Heart right ventricle (tissue), 16 donors: ENCODE results near the gene ASB5. TPM values are rescaled to one million over a fixed set of nuclear protein-coding genes. Genes with fewer than 3 reads are reported as not detected.

Experiments used
- ATAC-seq, 8 donors: fragments of 200-7000 bp; cut with Tn5 transposase; one replicate each; pipeline ENCODE4 v1.9.1; 2020; ENCODE audit warnings: mild to moderate bottlenecking in 8 of 8, moderate library complexity in 8 of 8, moderate number of reproducible peaks in 1 of 8
- DNase-seq, 2 donors: peaks; one replicate each; pipeline ENCODE4 v3.0.0-alpha.2; 2020
- H3K27ac ChIP-seq, 10 donors: fragments of 200-600 bp; sonication (generic) in 2 of 10; one replicate each; pipeline versions ENCODE4 v1.5.0 to v1.8.0; 2020 to 2022; ENCODE audit warnings: mild to moderate bottlenecking in 3 of 10
- H3K27me3 ChIP-seq, 7 donors: fragments of 200-600 bp; one replicate each; pipeline ENCODE4 v1.8.0; 2021 to 2022; ENCODE audit warnings: mild to moderate bottlenecking in 2 of 7
- H3K36me3 ChIP-seq, 9 donors: fragments of 200-600 bp; sonication (generic) in 1 of 9; one replicate each; pipeline versions ENCODE4 v1.5.0 to v1.8.0; 2020 to 2022; ENCODE audit warnings: mild to moderate bottlenecking in 2 of 9
- H3K4me1 ChIP-seq, 9 donors: fragments of 200-600 bp; sonication (generic) in 1 of 9; one replicate each; pipeline versions ENCODE4 v1.5.0 to v1.8.0; 2020 to 2022; ENCODE audit warnings: mild to moderate bottlenecking in 4 of 9
- H3K4me3 ChIP-seq, 10 donors: fragments of 200-600 bp; sonication (generic) in 2 of 10; one replicate each; pipeline versions ENCODE4 v1.5.0 to v1.8.0; 2020 to 2022; ENCODE audit warnings: mild to moderate bottlenecking in 7 of 10, moderate library complexity in 2 of 10
- H3K9me3 ChIP-seq, 11 donors: fragments of 200-600 bp in 10 of 11; sonication (generic) in 2 of 11; one replicate each; pipeline versions ENCODE4 v1.5.0 to v1.8.0; 2013 to 2022; ENCODE audit warnings: mild to moderate bottlenecking in 2 of 11, control low read depth in 1 of 11, moderate library complexity in 1 of 11
- WGBS, 2 donors: extraction: QIAGEN DNeasy Blood & Tissue Kit; methylation state at CpG; one replicate each; pipeline ENCODE4 v1.1.7; 2013; ENCODE audit warnings: inconsistent platforms in 1 of 2; 5-methylcytosine and 5-hydroxymethylcytosine counted together
- intact Hi-C, 10 donors: fragments of 100-400 bp; cut with DNase I; formaldehyde crosslinking; loops; one replicate each; pipeline versions ENCODE4 v1.11.1 to v1.14.2; 2022
- polyA plus RNA-seq, 2 donors: library from polyadenylated mRNA; stranded (reverse); fragments of 200-250 nt; gene quantifications; one replicate each; pipeline ENCODE4 v1.2.3, GENCODE V29; 2013
- total RNA-seq, 10 donors: library from RNA; stranded (reverse); fragmentation: NEBNext Ultra II Directional in 3 of 10; extraction: Animal tissue kit (Norgen Biotek cat#: 25700) in 3 of 10; gene quantifications; one replicate each; pipeline versions ENCODE4 v1.2.1 to v1.2.4, GENCODE V29; 2021 to 2023
- TF ChIP-seq, protein P1 (sequence below), 9 donors: fragments of 200-600 bp; sonication (generic) in 2 of 9; IDR thresholded peaks; one replicate each; pipeline versions ENCODE4 v1.5.0 to v1.8.0; 2021 to 2022; ENCODE audit warnings: antibody characterized with exemption in 9 of 9, mild to moderate bottlenecking in 5 of 9, moderate library complexity in 1 of 9
- donor health status: Arrhythmogenic right ventricular cardiomyopathy.
- donor health status: ischemic (EF 13 %, LVEDD 7.1; RV severe dilation, severe dysfunction).
- donor health status: healthy with polysubstance abuse.
- donor health status: DM: no; HTN: yes; CAD: no.
- donor health status: DM: no; HTN: no; CAD: no.
- donor health status: ischemic (EF 25% LVEDD 6.9; RV normal size, moderate dysfunction).
- donor health status: ischemic (EF 25% LVEDD 5.7; RV mildly dilated, moderate dysfunction).
- donor health status: healthy.
- donor health status: DM: yes; HTN: yes; CAD: no.
- donor health status: Ischemic cardiomyopathy.
- donor health status: ischemic (EF 35%, LVEDD 5.7; RV mildly dilated, moderate dysfunction).
- donor health status: nonischemic (EF 11% LVEDD 7.7; RV severe dilation, severe dysfunction).
- donor health status: DM: yes; HTN: yes; CAD: no.
- donor health status: PGD.
- donor health status: ischemic (EF 29% LVEDD 5.4; RV normal size, mild dysfunction).
- donor health status: nonischemic (EF 23%, LVEDD 6.1; RV moderate dilation, normal function).

The ASB5 gene
- total and polyA plus RNA-seq, 12 donors: 0.95 to 6.5 (median 3.8) TPM

DNA sequence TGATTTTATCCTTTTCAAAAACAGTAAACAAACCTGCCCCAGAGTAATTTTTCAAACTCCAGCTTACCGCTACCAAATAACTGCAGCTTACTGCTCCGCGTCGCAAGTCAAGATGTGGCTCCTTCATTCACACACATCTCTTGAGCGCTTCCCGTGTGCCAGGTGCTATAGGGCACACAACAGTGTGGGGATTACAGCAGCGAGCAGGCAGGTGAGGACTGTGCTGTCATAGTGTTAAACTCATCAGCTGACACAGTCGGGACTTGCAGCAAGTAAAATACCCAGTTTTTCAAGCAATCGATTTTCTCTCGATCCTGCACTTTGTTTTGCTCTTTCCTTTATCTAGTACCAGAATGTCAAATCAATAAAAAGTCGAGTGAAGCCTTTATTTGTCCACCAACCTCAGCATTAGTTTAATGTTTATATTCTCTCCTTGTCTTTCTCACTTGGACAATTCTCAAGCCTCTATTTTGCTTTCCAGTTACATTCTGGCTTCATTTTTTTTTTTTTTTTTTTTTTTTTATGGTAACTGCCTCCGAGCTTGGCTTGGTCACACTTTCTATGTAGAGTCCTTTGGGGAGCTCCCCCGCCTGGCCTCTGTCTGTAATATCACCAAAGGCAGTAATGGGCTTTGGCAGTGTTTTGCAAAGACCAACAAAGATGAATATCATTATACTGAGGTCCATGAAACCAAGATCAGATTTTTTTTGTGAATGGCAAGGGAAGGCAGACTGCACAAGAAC, 8.3 kb upstream of the ASB5 start:
- peak; percentile 44 to 51 for DNase-seq
- TF ChIP-seq, protein P1, sequence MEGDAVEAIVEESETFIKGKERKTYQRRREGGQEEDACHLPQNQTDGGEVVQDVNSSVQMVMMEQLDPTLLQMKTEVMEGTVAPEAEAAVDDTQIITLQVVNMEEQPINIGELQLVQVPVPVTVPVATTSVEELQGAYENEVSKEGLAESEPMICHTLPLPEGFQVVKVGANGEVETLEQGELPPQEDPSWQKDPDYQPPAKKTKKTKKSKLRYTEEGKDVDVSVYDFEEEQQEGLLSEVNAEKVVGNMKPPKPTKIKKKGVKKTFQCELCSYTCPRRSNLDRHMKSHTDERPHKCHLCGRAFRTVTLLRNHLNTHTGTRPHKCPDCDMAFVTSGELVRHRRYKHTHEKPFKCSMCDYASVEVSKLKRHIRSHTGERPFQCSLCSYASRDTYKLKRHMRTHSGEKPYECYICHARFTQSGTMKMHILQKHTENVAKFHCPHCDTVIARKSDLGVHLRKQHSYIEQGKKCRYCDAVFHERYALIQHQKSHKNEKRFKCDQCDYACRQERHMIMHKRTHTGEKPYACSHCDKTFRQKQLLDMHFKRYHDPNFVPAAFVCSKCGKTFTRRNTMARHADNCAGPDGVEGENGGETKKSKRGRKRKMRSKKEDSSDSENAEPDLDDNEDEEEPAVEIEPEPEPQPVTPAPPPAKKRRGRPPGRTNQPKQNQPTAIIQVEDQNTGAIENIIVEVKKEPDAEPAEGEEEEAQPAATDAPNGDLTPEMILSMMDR (IDR thresholded peaks at IDR 0.05): peak; percentile 13 to 72 (median 54)
- peak in 7 of 8 donors; percentile 73 to 90 (median 81) for ATAC-seq
- 64 to 66% methylated on average over 13 of the region's 13 CpGs for WGBS, 2 donors
- H3K36me3 ChIP-seq: no peaks in the 10 kb centered on the region
- intact Hi-C loops: loop anchor here in 9 of 10 donors (1.0 to 10.0 kb wide), 6 partner anchors 65 to 128 kb away; partner anchors contain the start of gene SPATA4 (in 4 of the 9)
- H3K4me1 ChIP-seq: peaks cover 0 to 6% (median 0%) of the 10 kb centered on the region in 9 donors
- H3K4me3 ChIP-seq: peak overlapping the region in 2 of 10 donors; percentile 21 to 30
- H3K9me3 ChIP-seq: no peaks in the 10 kb centered on the region
- no peak overlapping the region for H3K27ac ChIP-seq
- H3K27me3 ChIP-seq: no peaks in the 10 kb centered on the region

DNA sequence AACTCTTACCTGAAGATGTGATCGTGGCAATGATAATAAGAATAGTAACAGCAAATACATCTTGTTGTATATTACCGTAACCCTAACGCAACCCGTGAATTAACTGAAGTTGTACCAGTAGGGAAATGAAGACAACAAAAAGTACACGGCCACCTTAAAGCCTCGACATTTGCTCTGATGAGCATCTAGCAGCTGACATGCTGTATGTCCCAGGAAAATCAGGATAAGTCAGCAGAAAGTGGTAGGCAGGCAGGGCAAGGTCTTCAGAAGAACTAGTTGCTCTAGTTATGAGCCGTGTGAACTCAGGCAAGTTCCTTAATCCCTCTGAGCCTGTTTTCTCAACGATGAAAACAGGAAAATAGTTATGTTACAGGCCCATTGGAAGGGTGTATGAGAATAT, 7.7 kb upstream of the ASB5 start:
- H3K27ac ChIP-seq: no peak overlapping the region
- H3K36me3 ChIP-seq: no peaks in the 10 kb centered on the region
- WGBS, 2 donors: 85 to 88% methylated on average over 8 of the region's 8 CpGs
- H3K27me3 ChIP-seq: no peaks in the 10 kb centered on the region
- ATAC-seq (no peak), DNase-seq (no peak)
- intact Hi-C loops: loop anchor here in 9 of 10 donors (1.0 to 10.0 kb wide), 6 partner anchors 66 to 127 kb away; partner anchors contain the start of gene SPATA4 (in 4 of the 9)
- peaks cover 0 to 6% (median 0%) of the 10 kb centered on the region in 9 donors for H3K4me1 ChIP-seq
- no peak overlapping the region for H3K4me3 ChIP-seq
- no peaks in the 10 kb centered on the region for H3K9me3 ChIP-seq
- TF ChIP-seq, protein P1 (IDR thresholded peaks at IDR 0.05): no peak

DNA sequence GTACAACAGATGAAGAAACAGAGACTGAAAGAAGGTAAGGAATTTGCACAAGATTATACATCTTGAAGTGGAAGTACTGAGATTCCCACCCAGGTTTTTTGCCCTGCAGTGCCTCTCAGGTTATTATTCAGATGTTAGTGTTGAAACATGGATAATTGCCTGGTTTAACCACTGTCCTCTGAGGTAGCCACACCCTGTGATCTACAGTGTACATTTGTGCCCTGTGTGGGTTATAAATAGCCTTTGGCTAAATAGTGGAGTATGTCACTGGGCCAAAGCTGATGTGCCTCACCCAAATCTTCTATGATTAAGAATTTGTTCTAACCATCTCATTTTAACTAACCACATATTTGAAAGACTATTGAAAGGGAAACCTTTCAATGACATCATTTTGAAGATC, 5.4 kb upstream of the ASB5 start:
- Histone ChIP-seq H3K36me3 (no peaks in the 10 kb centered on the region), H3K9me3 (no peaks in the 10 kb centered on the region), H3K4me1 (peaks cover 0 to 6% (median 0%) of the 10 kb centered on the region in 9 donors), H3K4me3 (no peak overlapping the region), H3K27me3 (no peaks in the 10 kb centered on the region), H3K27ac (no peak overlapping the region)
- intact Hi-C loops: loop anchor here in 4 of 10 donors (2.0 to 10.0 kb wide), 3 partner anchors 37 to 80 kb away; partner anchors contain the start of gene SPATA4 (in 4 of the 4)
- ATAC-seq: peak in 7 of 8 donors; percentile 43 to 91 (median 80)
- DNase-seq: no peak
- TF ChIP-seq, protein P1 (IDR thresholded peaks at IDR 0.05): no peak

DNA sequence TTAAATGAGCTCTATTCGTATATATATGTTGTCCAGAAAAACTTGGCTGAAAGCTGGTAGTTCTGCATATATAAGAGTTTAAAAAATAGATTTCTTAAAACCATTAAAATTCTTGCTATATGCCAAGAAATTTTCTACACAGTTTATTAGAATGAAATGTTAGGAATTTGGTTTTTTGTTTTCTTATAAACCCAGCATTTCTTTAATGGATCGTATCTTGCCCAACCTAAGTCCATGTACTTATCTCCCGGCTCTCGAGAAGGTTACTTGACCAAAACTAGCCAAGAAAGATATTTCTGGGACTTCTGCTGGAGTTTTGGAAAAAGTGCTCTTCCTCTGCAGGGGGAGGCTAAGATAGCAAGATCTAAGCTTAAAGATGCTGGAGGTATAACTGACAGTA, 4.7 kb upstream of the ASB5 start:
- 87 to 92% methylated on average over 4 of the region's 4 CpGs for WGBS, 2 donors
- Histone ChIP-seq H3K27ac (no peak overlapping the region), H3K36me3 (no peaks in the 10 kb centered on the region), H3K4me3 (no peak overlapping the region), H3K9me3 (no peaks in the 10 kb centered on the region), H3K4me1 (peaks cover 0 to 6% (median 0%) of the 10 kb centered on the region in 9 donors), H3K27me3 (no peaks in the 10 kb centered on the region)
- intact Hi-C loops: loop anchor here in 4 of 10 donors (2.0 to 10.0 kb wide), 3 partner anchors 36 to 79 kb away; partner anchors contain the start of gene SPATA4 (in 4 of the 4)
- ATAC-seq (no peak), DNase-seq (no peak)
- TF ChIP-seq, protein P1 (IDR thresholded peaks at IDR 0.05): no peak
